Tibial artery (tissue), 4 donors: Measurements from ENCODE around the gene FBXW10B.
"Not testable (repeated sequence)": the region's sequence is repeated elsewhere in the genome, so short reads cannot be mapped to it uniquely, and the experiment has no call there.

Experiments
- DNase-seq, 2 donors: peaks; one replicate each; pipeline ENCODE4 v3.0.0-alpha.2; 2019
- H3K27ac ChIP-seq, 2 donors: fragments of 200-600 bp; sonication (generic) in 1 of 2; 1 replicate in 1 of 2; 2 replicates in 1 of 2; pipeline ENCODE4 v1.5.1; 2018 to 2019; ENCODE audit warnings: mild to moderate bottlenecking in 1 of 2
- H3K27me3 ChIP-seq, 2 donors: fragments of 200-600 bp; sonication (generic) in 1 of 2; one replicate each; pipeline versions ENCODE4 v1.5.1 to v1.6.0; 2016 to 2019
- H3K36me3 ChIP-seq, 3 donors: fragments of 200-600 bp; sonication (generic) in 2 of 3; one replicate each; pipeline ENCODE4 v1.5.1; 2016 to 2019; ENCODE audit warnings: mild to moderate bottlenecking in 2 of 3
- H3K4me1 ChIP-seq, 4 donors: fragments of 200-600 bp; sonication (generic) in 2 of 4; 1 replicate in 3 of 4; 2 replicates in 1 of 4; pipeline ENCODE4 v1.5.1; 2016 to 2019
- H3K4me3 ChIP-seq, 2 donors: fragments of 200-600 bp; sonication (generic) in 1 of 2; 1 replicate in 1 of 2; 2 replicates in 1 of 2; pipeline ENCODE4 v1.5.1; 2018 to 2019; ENCODE audit warnings: mild to moderate bottlenecking in 2 of 2
- H3K9me3 ChIP-seq, 3 donors: fragments of 200-600 bp; sonication (generic) in 1 of 3; one replicate each; pipeline ENCODE4 v1.5.1; 2016 to 2019
- CTCF ChIP-seq, 2 experiments: fragments of 200-600 bp in 1 of 2; fragments of 450-650 bp in 1 of 2; IDR thresholded peaks; one replicate each; pipeline ENCODE4 v1.5.1; 2017 to 2019; ENCODE audit warnings: antibody characterized with exemption in 2 of 2, mild to moderate bottlenecking in 1 of 2, moderate library complexity in 1 of 2
- intact Hi-C: fragments of 100-400 bp; cut with DNase I; formaldehyde crosslinking; loops from one replicate; pipeline ENCODE4 v1.15.0; 2023; ENCODE audit warnings: low total_unique reads

FBXW10B gene

GRCh38 chr17:15659663-15660062, 40.2 kb upstream of the FBXW10B start:
- DNase-seq, result no peak
- intact Hi-C loops, result no loop called here
- no peak overlapping the region for H3K4me3 ChIP-seq
- H3K4me1 ChIP-seq, result peaks cover 0 to 7% (median 0%) of the 10 kb centered on the region in 4 donors
- H3K27me3 ChIP-seq, result no peaks in the 10 kb centered on the region
- H3K27ac ChIP-seq, result no peak overlapping the region
- H3K36me3 ChIP-seq, result peaks cover 0 to 7% (median 0%) of the 10 kb centered on the region in 3 donors
- H3K9me3 ChIP-seq, result no peaks in the 10 kb centered on the region
- TF ChIP-seq CTCF (IDR thresholded peaks at IDR 0.05), result no peak

GRCh38 chr17:15659236-15659635, 39.7 kb upstream of the FBXW10B start:
- peaks cover 0 to 7% (median 0%) of the 10 kb centered on the region in 4 donors for H3K4me1 ChIP-seq
- TF ChIP-seq CTCF (IDR thresholded peaks at IDR 0.05), result no peak
- no peaks in the 10 kb centered on the region for H3K9me3 ChIP-seq
- no peak for DNase-seq
- intact Hi-C loops, result no loop called here
- no peaks in the 10 kb centered on the region for H3K27me3 ChIP-seq
- H3K36me3 ChIP-seq, result peaks cover 0 to 3% (median 0%) of the 10 kb centered on the region in 3 donors
- no peak overlapping the region for H3K27ac ChIP-seq
- H3K4me3 ChIP-seq, result no peak overlapping the region

- H3K36me3 ChIP-seq, result no peaks in the 10 kb centered on the region
- no peaks in the 10 kb centered on the region for H3K27me3 ChIP-seq
- H3K4me1 ChIP-seq, result peaks cover 0 to 7% (median 0%) of the 10 kb centered on the region in 4 donors
- TF ChIP-seq CTCF (IDR thresholded peaks at IDR 0.05), result no peak
- H3K9me3 ChIP-seq, result no peaks in the 10 kb centered on the region
- no peak overlapping the region for H3K27ac ChIP-seq
- intact Hi-C loops, result no loop called here
- H3K4me3 ChIP-seq, result no peak overlapping the region
- DNase-seq, result no peak
Measured at GRCh38 chr17:15658296-15658695, 38.8 kb upstream of the FBXW10B start.

- TF ChIP-seq CTCF (IDR thresholded peaks at IDR 0.05), result no peak
- Histone ChIP-seq H3K9me3 (no peaks in the 10 kb centered on the region), H3K4me1 (peaks cover 0 to 7% (median 0%) of the 10 kb centered on the region in 4 donors), H3K27me3 (no peaks in the 10 kb centered on the region), H3K36me3 (no peaks in the 10 kb centered on the region), H3K4me3 (no peak overlapping the region), H3K27ac (no peak overlapping the region)
- no peak for DNase-seq
- intact Hi-C loops, result no loop called here
Measured at GRCh38 chr17:15657868-15658267, 38.4 kb upstream of the FBXW10B start.

GRCh38 chr17:15654886-15655561, 35.5 kb upstream of the FBXW10B start:
- peaks cover 0 to 25% (median 18%) of the 10 kb centered on the region in 4 donors for H3K4me1 ChIP-seq
- no peak overlapping the region for H3K27ac ChIP-seq
- intact Hi-C loops, result no loop called here
- H3K36me3 ChIP-seq, result no peaks in the 10 kb centered on the region
- DNase-seq, result no peak
- H3K9me3 ChIP-seq, result no peaks in the 10 kb centered on the region
- H3K27me3 ChIP-seq, result no peaks in the 10 kb centered on the region
- no peak for TF ChIP-seq CTCF (IDR thresholded peaks at IDR 0.05)
- no peak overlapping the region for H3K4me3 ChIP-seq

- H3K4me1 ChIP-seq, result peaks cover 0 to 28% (median 22%) of the 10 kb centered on the region in 4 donors
- H3K36me3 ChIP-seq, H3K9me3 ChIP-seq, H3K27ac ChIP-seq, H3K4me3 ChIP-seq, DNase-seq, H3K27me3 ChIP-seq, intact Hi-C loops: not testable (repeated sequence)
Measured at GRCh38 chr17:15654401-15654800, 34.9 kb upstream of the FBXW10B start.
